Esophagus muscularis mucosa (tissue), 4 donors: Measurements from ENCODE around the gene GMPR.

Source experiments
- CTCF ChIP-seq, 3 experiments: fragments of 200-600 bp in 2 of 3; fragments of 450-650 bp in 1 of 3; sonication (generic) in 2 of 3; IDR thresholded peaks; one replicate each; pipeline ENCODE4 v1.5.1; 2017 to 2019; ENCODE audit warnings: antibody characterized with exemption in 3 of 3, mild to moderate bottlenecking in 2 of 3, moderate library complexity in 1 of 3
- EP300 ChIP-seq: sonication (generic); formaldehyde crosslinking; IDR thresholded peaks from one replicate; pipeline ENCODE4 v1.6.1; 2017; ENCODE audit warnings: antibody characterized with exemption
- POLR2A ChIP-seq: fragments of 450-650 bp; IDR thresholded peaks from one replicate; pipeline ENCODE4 v1.6.1; 2017; ENCODE audit warnings: antibody characterized with exemption, moderate library complexity, mild to moderate bottlenecking, low read depth

DNA sequence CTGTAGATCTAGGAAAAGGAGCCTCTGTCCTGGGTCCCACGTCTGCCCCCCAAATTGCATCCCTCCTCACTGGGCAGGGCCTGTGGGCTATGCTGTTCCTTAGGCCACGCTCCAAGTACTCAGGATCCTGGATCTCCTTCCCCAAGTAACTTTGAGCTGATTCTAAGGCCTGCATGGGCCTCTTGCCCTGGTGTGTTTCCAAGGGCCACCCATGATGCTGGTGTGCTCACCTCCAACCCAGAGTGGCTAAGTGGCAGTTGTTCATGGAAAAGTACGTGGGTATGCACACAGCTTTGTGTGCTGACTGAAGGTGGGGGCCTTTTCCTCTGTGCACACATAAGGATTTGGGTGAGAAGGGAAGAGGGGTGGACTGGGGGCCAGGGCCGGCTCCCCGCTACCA lies 5.3 kb downstream of the GMPR start:
- no peak for TF ChIP-seq CTCF (IDR thresholded peaks at IDR 0.05)
- no peak for TF ChIP-seq EP300
- no peak for TF ChIP-seq POLR2A
